Activated naive CD4-positive, alpha-beta T cell treated with anti-CD3 and anti-CD28 coated beads, Interleukin-2, amount 50 U/mL, for 24 hours (primary cell): ENCODE measurements around the gene FBXL19.

Experiments
- H3K27ac Mint-ChIP-seq: one replicate; pipeline ENCODE4 v1.8.0; 2021; ENCODE audit warnings: mild to moderate bottlenecking, mixed read lengths
- H3K27me3 Mint-ChIP-seq: one replicate; pipeline ENCODE4 v1.8.0; 2021; ENCODE audit warnings: mixed read lengths
- H3K36me3 Mint-ChIP-seq: one replicate; pipeline ENCODE4 v1.8.0; 2021; ENCODE audit warnings: mixed read lengths
- H3K4me1 Mint-ChIP-seq: one replicate; pipeline ENCODE4 v1.8.0; 2021; ENCODE audit warnings: mixed read lengths
- H3K4me3 Mint-ChIP-seq: one replicate; pipeline ENCODE4 v1.8.0; 2021; ENCODE audit warnings: mild to moderate bottlenecking, mixed read lengths
- H3K9me3 Mint-ChIP-seq: one replicate; pipeline ENCODE4 v1.8.0; 2021; ENCODE audit warnings: mixed read lengths

FBXL19 gene, protein sequence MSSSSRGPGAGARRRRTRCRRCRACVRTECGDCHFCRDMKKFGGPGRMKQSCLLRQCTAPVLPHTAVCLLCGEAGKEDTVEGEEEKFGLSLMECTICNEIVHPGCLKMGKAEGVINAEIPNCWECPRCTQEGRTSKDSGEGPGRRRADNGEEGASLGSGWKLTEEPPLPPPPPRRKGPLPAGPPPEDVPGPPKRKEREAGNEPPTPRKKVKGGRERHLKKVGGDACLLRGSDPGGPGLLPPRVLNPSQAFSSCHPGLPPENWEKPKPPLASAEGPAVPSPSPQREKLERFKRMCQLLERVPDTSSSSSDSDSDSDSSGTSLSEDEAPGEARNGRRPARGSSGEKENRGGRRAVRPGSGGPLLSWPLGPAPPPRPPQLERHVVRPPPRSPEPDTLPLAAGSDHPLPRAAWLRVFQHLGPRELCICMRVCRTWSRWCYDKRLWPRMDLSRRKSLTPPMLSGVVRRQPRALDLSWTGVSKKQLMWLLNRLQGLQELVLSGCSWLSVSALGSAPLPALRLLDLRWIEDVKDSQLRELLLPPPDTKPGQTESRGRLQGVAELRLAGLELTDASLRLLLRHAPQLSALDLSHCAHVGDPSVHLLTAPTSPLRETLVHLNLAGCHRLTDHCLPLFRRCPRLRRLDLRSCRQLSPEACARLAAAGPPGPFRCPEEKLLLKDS

DNA sequence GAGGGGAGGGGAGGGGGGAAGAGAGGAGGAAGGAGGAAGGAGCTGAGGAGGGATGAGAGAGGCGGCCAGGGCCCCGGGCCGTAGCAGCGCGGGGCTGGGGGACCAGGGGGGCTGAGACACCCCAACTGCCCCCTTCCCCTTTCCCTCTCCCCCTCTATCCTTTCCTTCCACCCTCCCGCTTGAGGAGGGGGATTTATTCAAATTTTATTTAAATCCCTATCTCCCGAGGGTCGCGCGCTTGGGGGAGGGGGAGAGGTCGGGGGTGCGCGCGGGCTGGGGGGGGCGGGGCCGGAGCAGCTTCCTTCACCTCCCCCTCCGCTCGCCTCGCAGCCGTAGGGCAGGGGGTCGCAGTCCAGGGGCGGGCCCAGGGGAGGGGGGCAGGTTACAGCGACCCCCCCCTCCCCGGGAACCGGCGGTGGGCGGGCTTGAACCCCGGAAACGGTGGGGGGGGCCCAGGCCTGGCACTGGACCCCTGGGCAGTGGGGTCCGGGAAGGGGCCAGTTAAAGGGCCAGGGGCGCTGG is at the start of gene FBXL19:
TSS of gene FBXL19 (plus strand) at position 19 of the 522 bp plus-strand sequence. CDS start 2,183 bp downstream, outside the sequence.
- peak within 1 kb of the TSS; percentile 99 for H3K4me3 Mint-ChIP-seq

DNA sequence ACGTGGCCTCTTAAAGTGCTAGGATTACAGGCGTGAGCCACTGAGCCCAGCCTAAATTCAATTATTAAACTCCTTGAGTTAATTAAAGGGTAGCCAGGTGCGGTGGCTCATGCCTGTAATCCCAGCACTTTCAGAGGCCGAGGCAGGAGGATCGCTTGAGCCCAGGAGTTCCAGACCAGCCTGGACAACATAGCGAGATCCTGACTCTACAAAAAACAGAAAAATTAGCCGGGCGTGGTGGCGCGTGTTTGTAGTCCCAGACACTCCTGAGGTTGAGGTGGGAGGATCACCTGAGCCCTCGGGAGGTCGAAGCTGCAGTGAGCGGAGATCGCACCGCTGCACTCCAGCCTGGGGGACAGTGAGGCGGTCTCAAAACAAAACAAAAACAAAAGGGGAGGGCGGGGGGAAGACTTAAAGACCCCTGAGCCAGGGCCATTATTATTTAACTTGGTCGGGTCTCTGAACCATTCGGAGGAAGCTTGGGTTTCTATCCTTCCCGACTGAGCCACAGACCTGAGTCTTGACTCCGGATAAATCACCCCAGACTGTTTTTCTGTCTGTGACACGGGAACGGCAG is 49.0 kb upstream of the FBXL19 start:
- no peaks in the 10 kb centered on the region for H3K9me3 Mint-ChIP-seq
- H3K27ac Mint-ChIP-seq = peak overlapping the region; percentile 88
- no peaks in the 10 kb centered on the region for H3K36me3 Mint-ChIP-seq
- H3K4me3 Mint-ChIP-seq = peak overlapping the region; percentile 84
- peaks cover 34% of the 10 kb centered on the region for H3K4me1 Mint-ChIP-seq
- no peaks in the 10 kb centered on the region for H3K27me3 Mint-ChIP-seq

More for the DNA sequence above, at the start of gene FBXL19:
- Mint-ChIP-seq H3K36me3 (no peaks in the 10 kb centered on the region), H3K4me1 (peaks cover 9% of the 10 kb centered on the region), H3K27me3 (no peaks in the 10 kb centered on the region), H3K27ac (peak within 1 kb of the TSS; percentile 100), H3K9me3 (no peaks in the 10 kb centered on the region)

DNA sequence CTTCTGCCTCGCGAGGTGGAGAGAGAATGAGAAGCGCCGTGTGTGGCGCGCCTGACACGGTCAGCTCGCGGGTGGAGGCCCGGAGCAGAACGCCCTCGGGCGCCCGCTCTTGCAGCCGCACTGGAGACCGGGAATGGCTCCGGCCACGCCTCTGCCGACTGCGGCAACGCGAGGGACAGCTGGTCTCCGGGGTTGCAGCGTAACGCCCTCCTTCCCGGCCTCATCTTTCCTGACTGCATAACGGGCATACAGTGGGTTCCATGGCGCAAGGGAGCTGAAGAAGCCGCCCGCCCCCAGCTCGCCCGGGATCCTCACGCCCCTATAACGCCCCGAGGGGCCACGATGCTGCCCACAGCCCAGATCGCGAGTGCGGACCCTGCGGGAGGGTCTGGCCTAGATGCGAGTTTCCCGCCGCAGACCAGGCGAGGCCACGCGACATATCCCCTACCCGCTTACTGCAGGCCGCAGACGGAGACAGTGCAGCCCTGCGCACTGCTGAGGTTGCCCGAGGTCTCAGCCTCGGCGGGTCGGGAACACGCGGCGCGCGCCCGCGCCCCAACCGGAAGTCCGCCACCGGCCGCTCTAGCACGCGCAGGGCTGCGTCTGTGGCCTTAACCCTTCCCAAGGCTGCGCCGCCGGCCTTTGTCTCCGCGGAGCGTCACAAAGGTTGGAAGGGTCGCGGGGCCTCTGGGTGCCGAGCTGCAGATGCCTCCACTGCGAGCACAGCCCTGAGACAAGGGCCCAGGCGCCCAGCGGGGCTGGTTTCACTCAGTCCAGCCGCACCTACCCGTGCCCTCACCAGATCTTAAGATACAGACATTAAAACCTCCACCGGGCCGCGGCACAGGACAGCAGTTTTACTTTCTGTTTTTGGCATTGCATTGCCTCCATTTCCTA is 48.3 kb upstream of the FBXL19 start:
- H3K27ac Mint-ChIP-seq = peak overlapping the region; percentile 88
- H3K4me3 Mint-ChIP-seq = peak overlapping the region; percentile 84
- peaks cover 34% of the 10 kb centered on the region for H3K4me1 Mint-ChIP-seq
- H3K27me3 Mint-ChIP-seq = no peaks in the 10 kb centered on the region
- no peaks in the 10 kb centered on the region for H3K36me3 Mint-ChIP-seq
- H3K9me3 Mint-ChIP-seq = no peaks in the 10 kb centered on the region

DNA sequence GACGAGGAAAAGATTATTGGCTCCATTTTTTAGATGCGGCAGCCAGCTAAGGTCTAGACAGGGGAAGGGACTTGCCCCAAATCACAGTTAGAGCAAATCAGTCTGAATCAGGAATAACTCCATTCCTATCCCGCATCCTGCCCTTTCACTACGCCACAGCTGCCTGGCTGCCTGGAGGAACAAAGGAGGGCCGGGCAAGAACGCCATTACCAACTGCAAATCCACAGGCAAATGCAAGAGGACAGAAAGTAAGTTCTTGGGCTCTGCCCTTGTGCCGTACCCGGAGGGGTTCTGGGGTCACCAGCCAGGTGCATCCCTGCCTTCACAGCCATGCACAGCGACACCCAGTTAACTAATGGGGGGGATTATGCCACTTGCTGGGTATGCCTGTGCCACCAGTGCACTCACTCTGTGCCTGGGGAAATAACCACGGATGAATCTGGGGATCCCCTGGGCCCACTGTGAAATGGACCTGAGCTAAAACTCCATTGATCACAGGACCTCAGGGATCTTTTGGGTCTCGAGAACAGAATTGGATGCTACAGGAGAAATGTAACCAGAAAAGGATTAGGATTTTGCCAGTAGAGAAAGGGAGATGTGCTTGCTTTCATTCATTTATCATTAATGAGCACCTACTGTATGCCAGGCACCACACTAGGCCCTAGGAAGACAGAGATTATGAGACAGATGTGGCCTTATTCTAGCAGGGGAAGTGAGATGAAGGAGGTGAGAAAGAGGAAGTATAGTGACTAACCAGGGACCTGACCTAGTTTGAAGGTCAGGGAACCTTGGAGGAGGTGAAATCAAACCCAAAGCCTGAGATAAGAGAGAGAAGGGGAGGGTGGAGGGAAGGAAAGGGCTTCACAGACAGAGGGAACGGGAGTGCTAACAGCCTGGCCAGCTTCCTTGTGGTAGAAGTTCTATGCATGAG is 47.2 kb upstream of the FBXL19 start:
- peak overlapping the region; percentile 84 for H3K4me3 Mint-ChIP-seq
- H3K27ac Mint-ChIP-seq = peak overlapping the region; percentile 88
- peaks cover 34% of the 10 kb centered on the region for H3K4me1 Mint-ChIP-seq
- H3K27me3 Mint-ChIP-seq = no peaks in the 10 kb centered on the region
- no peaks in the 10 kb centered on the region for H3K36me3 Mint-ChIP-seq
- no peaks in the 10 kb centered on the region for H3K9me3 Mint-ChIP-seq

DNA sequence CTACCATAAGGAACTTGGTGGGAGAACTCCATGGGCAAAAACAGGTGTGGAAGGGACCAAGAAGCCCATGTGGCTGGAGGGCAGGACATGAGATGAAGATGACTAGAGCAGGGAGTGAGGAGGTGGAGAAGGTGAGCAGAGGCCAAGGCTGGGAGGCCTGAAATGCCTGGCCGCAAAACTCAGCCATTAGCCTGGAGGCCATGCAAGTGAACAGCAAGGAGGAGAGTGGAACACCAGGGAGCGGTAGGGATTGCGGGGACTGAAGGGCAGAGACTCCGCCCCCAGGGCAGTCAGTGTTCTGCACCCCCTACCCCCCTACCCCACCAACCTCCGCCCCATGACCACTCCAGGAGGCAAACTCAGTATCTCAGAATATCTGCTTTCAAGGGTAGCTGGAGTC is 46.5 kb upstream of the FBXL19 start:
- peaks cover 32% of the 10 kb centered on the region for H3K4me1 Mint-ChIP-seq
- H3K9me3 Mint-ChIP-seq = no peaks in the 10 kb centered on the region
- peak overlapping the region; percentile 84 for H3K4me3 Mint-ChIP-seq
- no peaks in the 10 kb centered on the region for H3K27me3 Mint-ChIP-seq
- peak overlapping the region; percentile 88 for H3K27ac Mint-ChIP-seq
- peaks cover 2% of the 10 kb centered on the region for H3K36me3 Mint-ChIP-seq

DNA sequence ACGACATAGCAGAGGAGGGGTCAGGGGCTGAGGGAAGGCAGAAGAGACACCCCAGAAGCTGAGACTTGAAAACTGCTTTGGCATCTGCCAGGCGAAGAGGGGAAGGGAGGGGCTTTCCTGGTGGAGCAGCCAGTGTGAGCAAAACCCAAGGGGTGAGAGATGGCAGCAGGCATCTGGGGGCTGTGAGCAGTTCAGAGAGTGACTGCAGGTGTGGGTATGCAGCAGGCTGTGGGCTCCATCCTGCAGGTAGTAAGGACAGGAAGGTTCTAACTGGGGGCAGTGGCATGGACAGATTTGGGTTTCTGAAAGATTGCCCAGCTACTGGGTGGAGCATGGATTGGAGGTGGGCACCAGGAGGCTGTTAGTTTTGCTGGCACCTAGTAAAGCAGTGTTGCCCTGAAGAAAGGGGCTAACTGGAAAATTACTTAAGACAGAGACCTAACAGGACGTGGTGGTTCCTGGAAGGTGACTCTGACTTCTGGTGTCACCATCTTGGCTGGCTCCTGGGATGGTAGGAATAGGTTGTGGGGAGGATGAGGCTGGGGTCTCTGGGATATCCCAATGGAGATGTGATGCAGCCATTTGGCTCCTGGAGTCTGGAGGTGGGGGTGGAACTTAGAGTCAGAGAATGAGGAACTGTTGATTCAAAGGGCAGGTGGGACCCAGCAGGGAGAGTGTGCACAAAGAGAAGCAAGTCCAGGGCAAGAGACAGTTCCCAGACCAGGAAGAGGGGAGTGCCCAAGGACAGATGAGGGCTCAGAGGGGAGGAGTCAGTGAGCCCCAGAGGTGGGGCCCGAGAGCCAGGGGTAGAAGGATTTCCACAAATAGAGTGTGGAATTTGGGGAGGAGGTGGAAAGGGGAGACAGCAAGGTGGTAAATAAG is 40.7 kb upstream of the FBXL19 start:
- Mint-ChIP-seq H3K36me3 (peaks cover 2% of the 10 kb centered on the region), H3K4me1 (peaks cover 26% of the 10 kb centered on the region), H3K9me3 (no peaks in the 10 kb centered on the region), H3K27ac (peak overlapping the region; percentile 82), H3K27me3 (no peaks in the 10 kb centered on the region), H3K4me3 (no peak overlapping the region)

DNA sequence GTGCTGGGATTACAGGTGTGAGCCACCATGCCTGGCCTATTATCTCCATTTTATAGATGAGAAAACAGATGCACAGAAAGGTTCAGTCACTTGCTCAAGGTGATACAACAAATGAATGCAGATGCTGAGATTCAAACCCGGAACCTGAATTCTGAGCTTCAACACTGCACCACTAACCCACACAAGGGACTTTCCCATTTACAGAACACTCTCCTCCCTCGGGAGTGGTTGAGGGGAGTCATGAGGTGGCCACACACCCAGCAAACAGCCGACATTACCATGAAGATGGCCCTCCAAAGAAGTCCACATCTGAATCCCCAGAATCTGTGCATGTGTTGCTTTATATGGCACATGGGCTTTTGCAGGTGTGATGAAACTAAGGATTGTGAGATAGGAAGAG is 38.6 kb upstream of the FBXL19 start:
- H3K9me3 Mint-ChIP-seq = no peaks in the 10 kb centered on the region
- no peak overlapping the region for H3K4me3 Mint-ChIP-seq
- H3K27me3 Mint-ChIP-seq = no peaks in the 10 kb centered on the region
- H3K36me3 Mint-ChIP-seq = peaks cover 5% of the 10 kb centered on the region
- peaks cover 26% of the 10 kb centered on the region for H3K4me1 Mint-ChIP-seq
- H3K27ac Mint-ChIP-seq = peak overlapping the region; percentile 10

DNA sequence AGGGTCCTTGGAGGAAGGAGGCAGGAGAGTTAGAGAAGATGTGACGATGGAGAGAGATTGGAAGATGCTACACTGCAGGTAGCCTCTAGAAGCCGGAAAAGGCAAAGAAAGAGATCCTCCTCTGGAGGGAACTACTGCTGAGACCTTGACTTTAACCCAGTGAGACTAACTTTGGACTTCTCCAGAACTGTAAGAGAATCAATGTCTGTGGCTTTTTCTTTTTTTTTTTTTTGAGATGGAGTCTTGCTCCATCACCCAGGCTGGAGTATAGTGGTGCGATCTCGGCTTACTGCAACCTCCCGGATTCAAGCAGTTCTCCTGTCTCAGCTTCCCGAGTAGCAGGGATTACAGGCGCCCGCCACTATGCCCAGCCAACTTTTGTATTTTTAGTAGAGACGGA is 38.2 kb upstream of the FBXL19 start:
- Mint-ChIP-seq H3K4me1 (peaks cover 28% of the 10 kb centered on the region), H3K27ac (peak overlapping the region; percentile 10), H3K27me3 (no peaks in the 10 kb centered on the region), H3K9me3 (no peaks in the 10 kb centered on the region), H3K36me3 (peaks cover 7% of the 10 kb centered on the region), H3K4me3 (no peak overlapping the region)

DNA sequence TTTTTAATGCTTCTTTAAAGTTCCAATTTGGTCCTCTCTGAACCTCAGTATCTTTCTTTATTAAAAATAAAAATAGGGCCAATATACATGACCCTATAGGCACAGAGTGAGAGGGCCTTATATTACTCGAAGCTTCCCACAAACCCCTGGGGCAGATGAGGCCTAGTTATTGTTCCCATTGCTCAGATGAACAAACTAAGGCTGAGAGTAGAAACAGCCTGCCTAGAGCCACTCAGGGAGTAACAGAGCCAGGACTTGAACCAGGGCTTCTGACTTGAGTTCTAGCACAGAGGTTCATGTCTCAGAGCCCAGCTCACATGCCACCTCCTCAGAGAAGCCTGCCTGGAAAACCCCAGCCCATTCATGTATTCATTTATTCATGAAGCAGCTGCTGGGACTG is 37.2 kb upstream of the FBXL19 start:
- Mint-ChIP-seq H3K9me3 (no peaks in the 10 kb centered on the region), H3K36me3 (peaks cover 8% of the 10 kb centered on the region), H3K27ac (peak overlapping the region; percentile 59), H3K4me3 (no peak overlapping the region), H3K27me3 (no peaks in the 10 kb centered on the region), H3K4me1 (peaks cover 28% of the 10 kb centered on the region)

DNA sequence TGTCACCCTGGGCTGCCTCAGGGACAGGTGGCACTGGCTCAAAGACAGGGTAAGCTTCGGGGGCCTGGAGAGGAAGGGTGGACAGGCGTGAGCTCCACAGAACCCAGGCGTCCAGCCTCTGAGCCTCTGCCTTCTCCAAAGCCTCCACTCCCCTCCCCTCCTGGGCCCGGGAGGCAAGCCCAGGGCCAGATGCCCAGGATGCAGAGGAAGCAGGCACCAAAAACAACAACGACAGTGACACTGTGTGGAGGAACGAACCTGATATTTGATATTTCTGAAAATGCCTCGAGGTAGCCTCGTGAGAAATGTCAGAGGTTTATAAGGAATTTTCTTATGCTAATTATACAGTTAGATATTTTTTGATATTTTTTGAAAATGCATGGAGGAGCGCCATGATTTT is 35.4 kb upstream of the FBXL19 start:
- H3K9me3 Mint-ChIP-seq = no peaks in the 10 kb centered on the region
- no peak overlapping the region for H3K27ac Mint-ChIP-seq
- H3K4me3 Mint-ChIP-seq = no peak overlapping the region
- H3K27me3 Mint-ChIP-seq = no peaks in the 10 kb centered on the region
- H3K4me1 Mint-ChIP-seq = peaks cover 29% of the 10 kb centered on the region
- H3K36me3 Mint-ChIP-seq = peaks cover 8% of the 10 kb centered on the region

DNA sequence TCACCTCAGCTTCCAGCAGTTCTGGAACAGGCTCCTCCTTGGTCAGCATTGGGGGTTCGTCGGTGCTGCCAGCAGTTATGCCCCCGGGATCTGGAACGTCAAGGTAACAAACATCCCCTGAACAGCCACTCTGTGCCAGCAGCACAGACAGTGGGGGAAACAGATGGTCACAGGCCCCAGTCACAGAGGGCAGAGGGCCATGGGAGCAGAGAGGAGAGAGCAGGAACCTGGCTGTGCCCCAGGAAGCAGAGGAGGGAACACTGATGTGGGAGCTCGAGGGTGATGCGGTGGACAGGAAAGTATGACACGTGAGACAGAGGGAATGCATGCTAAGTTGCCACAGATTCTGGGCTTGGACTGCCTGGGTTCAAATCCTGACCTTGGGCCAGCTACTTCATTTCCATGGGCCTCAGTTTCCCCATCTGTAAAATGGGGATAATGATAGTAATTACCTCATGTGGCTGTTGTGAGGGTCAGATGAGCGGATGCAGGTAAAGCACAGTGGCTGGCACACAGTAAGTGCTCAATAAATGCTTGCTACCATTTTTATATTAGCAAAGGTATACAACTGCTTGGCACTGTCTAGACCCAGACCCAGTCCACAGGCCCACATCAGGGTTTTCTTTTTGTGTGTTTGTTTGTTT is 34.4 kb upstream of the FBXL19 start:
- Mint-ChIP-seq H3K9me3 (no peaks in the 10 kb centered on the region), H3K27ac (no peak overlapping the region), H3K27me3 (no peaks in the 10 kb centered on the region), H3K36me3 (peaks cover 8% of the 10 kb centered on the region), H3K4me3 (no peak overlapping the region), H3K4me1 (peaks cover 32% of the 10 kb centered on the region)

DNA sequence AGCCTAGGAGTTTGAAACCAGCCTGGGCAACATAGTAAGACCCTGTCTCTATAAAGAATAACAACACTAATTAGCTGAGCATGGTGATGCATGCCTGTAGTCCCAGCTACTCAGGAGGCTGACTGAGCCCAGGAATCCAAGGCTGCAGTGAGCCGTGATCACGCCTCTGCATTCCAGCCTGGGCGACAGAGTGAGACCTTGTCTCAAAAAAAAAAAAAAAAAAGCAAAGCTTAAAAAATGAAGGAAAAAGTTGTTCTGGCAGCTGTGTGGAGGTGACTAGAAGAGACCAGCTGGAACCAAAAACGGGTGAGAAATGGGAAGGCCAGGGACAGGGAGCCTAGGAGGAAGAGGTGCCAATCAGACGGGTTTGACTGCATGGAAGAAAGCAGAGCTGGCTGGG is 33.7 kb upstream of the FBXL19 start:
- Mint-ChIP-seq H3K27ac (no peak overlapping the region), H3K36me3 (peaks cover 8% of the 10 kb centered on the region), H3K4me3 (no peak overlapping the region), H3K27me3 (no peaks in the 10 kb centered on the region), H3K9me3 (no peaks in the 10 kb centered on the region), H3K4me1 (peaks cover 37% of the 10 kb centered on the region)
